ENCODE data around the gene MYO1A.
"Not testable (repeated sequence)": the region's sequence is repeated elsewhere in the genome, so short reads cannot be mapped to it uniquely, and the experiment has no call there.

DNA sequence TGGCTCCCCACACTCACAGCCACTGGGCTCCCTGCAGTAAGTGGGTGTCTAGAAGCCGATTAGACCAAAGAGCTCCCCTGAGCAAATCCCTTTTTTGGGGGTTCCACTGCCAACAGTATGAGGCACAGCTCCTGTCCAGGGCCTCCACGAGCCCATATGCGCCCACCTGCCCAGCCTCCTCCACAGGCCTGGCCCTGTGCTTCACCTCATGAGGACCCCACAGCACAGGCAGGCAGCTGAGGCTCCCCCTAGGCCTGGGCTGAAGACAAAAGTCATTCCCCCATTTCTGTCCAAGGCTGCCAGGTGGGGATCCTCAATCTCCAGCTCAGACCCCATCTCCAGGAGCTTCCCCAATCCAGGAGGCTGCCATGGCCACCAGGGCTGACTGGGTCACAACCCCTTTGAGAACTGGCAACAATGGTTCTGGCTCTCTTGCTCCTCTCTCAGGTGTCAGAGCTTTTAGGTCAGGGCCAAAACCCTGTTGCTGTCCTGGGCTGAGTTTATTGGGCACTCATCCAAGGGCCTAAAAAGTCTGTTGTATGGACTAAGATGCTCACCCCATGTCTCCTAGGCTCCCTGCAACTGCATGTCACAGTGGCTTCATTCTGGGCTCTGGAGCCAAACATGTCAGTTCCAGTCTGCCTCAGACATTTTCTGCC, 67.2 kb downstream of the MYO1A start:
- not testable (repeated sequence) for TF ChIP-seq CTCF (IDR thresholded peaks at IDR 0.05 in 4 of 5, conservative IDR thresholded peaks at IDR 0.05 in 1 of 5); POLR2A (IDR thresholded peaks at IDR 0.05)

Measured in gastrocnemius medialis (tissue), 4 donors.